Measurements from ENCODE around the gene MAPKAP1. TPM values are rescaled to one million over a fixed set of nuclear protein-coding genes. Genes with fewer than 3 reads are reported as not detected.

MAPKAP1 gene
- polyA plus RNA-seq, 3 donors: 39.9 to 57.5 (median 44.1) TPM

DNA sequence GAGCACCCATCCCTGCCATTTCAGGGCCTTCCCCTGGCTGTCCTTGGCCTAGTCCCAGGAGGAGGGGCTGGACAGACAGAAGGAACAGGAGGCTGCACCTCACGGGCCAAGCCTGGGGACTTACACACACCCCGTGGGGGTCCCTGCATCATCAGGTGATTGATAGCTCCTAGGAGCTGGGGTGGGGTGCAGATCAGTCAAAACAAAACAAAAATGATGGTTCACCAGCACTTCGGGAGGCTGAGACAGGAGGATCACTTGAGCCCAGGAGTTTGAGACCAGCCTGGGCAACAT, 276.0 kb downstream of the MAPKAP1 start:
- Histone ChIP-seq H3K27me3 (ENCODE audit: control insufficient read depth in 2 of 2, insufficient read depth in 2 of 2, low read length in 2 of 2) (no peaks in the 10 kb centered on the region), H3K9me3 (replicated peaks in 1 of 2; ENCODE audit: control insufficient read depth in 1 of 2, insufficient read depth in 1 of 2, low read length in 2 of 2) (no peaks in the 10 kb centered on the region), H3K9ac (ENCODE audit: insufficient read depth, low read length, poor library complexity, severe bottlenecking) (no peak overlapping the region), H3K4me1 (ENCODE audit: control insufficient read depth in 1 of 2, insufficient read depth in 2 of 2, low read length in 2 of 2) (no peaks in the 10 kb centered on the region), H3K79me2 (ENCODE audit: insufficient read depth, low read length) (no peaks in the 10 kb centered on the region), H3K36me3 (replicated peaks in 1 of 2; ENCODE audit: control insufficient read depth in 1 of 2, insufficient read depth in 2 of 2, low read length in 2 of 2) (no peaks in the 10 kb centered on the region), H3K4me2 (replicated peaks; ENCODE audit: extremely low read depth, low read length, poor library complexity, severe bottlenecking) (no peak overlapping the region), H3K27ac (ENCODE audit: low read depth in 1 of 2, low read length in 2 of 2) (no peak overlapping the region), H4K20me1 (ENCODE audit: insufficient read depth, low read length) (no peaks in the 10 kb centered on the region), H2AFZ (ENCODE audit: insufficient read depth, low read depth, low read length, poor library complexity, severe bottlenecking) (no peak overlapping the region), H3K4me3 (replicated peaks in 1 of 3; ENCODE audit: low read depth in 2 of 3, low read length in 3 of 3) (no peak overlapping the region)
- intact Hi-C loops (cut with micrococcal nuclease): no loop called here
- no peaks in the 10 kb centered on the region for H3K9me3 Mint-ChIP-seq
- no peaks in the 10 kb centered on the region for H3K4me1 Mint-ChIP-seq
- 79% methylated on average over 3 of the region's 3 CpGs for WGBS (ENCODE audit: insufficient coverage)
- H3K27me3 Mint-ChIP-seq (ENCODE audit: low read depth in 3 of 3): peaks cover 2 to 6% (median 3%) of the 10 kb centered on the region in 3 donors
- no peak for DNase-seq
- TF ChIP-seq CTCF (IDR thresholded peaks at IDR 0.05): no peak
- no peak overlapping the region for H3K4me3 Mint-ChIP-seq
- H3K27ac Mint-ChIP-seq: no peak overlapping the region
- no peaks in the 10 kb centered on the region for H3K36me3 Mint-ChIP-seq

DNA sequence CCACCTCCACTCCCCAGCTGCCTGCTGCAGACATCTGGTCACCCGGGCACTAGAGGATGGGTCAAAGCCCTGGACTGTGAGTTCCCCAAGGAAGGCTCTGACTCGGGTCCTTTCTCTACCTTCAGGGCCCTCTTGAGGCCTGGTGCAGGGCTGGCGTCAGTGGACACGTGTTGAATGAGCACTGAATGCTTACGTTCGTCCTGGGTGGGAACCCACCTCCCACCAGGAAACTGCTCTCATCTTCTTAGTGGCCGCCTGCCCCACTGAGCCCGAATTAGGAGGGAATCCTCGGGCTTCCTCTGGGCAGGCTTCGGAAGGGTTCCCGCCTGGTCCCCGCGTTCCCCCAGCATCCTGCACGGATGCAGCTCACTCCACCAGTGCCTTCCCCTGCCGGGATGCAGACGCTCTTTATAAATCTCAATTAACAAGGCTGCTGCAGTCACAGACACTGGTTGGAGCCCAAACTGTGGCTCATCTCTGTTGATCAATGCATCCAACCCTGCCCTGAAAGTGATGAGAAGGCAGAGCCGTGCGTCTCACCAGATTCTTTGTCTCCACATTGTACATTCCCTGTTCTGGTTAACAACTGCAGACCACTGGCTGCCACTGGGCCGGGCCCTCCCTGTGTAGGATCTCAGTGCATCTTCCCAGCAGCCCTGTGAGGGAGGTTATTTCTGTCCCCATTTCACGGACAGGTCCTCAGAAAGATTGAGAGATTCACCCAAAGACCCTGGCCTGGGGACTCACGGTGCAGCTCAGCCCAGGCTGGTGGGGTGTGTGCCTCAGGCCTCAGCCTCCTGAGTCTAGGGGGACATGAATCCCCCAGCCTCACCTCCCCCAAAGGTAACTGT, 276.6 kb downstream of the MAPKAP1 start:
- H3K27ac ChIP-seq (ENCODE audit: low read depth in 1 of 2, low read length in 2 of 2): no peak overlapping the region
- no peak overlapping the region for H3K4me3 Mint-ChIP-seq
- no peak for TF ChIP-seq CTCF (IDR thresholded peaks at IDR 0.05)

More for the DNA sequence above, 276.6 kb downstream of the MAPKAP1 start:
- Mint-ChIP-seq H3K4me1 (no peaks in the 10 kb centered on the region), H3K36me3 (no peaks in the 10 kb centered on the region), H3K27ac (no peak overlapping the region), H3K9me3 (no peaks in the 10 kb centered on the region), H3K27me3 (ENCODE audit: low read depth in 3 of 3) (peaks cover 2 to 6% (median 3%) of the 10 kb centered on the region in 3 donors)
- no peak for DNase-seq
- Histone ChIP-seq H3K9me3 (replicated peaks in 1 of 2; ENCODE audit: control insufficient read depth in 1 of 2, insufficient read depth in 1 of 2, low read length in 2 of 2) (no peaks in the 10 kb centered on the region), H4K20me1 (ENCODE audit: insufficient read depth, low read length) (no peaks in the 10 kb centered on the region), H3K9ac (ENCODE audit: insufficient read depth, low read length, poor library complexity, severe bottlenecking) (no peak overlapping the region), H3K4me1 (ENCODE audit: control insufficient read depth in 1 of 2, insufficient read depth in 2 of 2, low read length in 2 of 2) (no peaks in the 10 kb centered on the region), H2AFZ (ENCODE audit: insufficient read depth, low read depth, low read length, poor library complexity, severe bottlenecking) (no peak overlapping the region), H3K36me3 (replicated peaks in 1 of 2; ENCODE audit: control insufficient read depth in 1 of 2, insufficient read depth in 2 of 2, low read length in 2 of 2) (no peaks in the 10 kb centered on the region), H3K27me3 (ENCODE audit: control insufficient read depth in 2 of 2, insufficient read depth in 2 of 2, low read length in 2 of 2) (no peaks in the 10 kb centered on the region), H3K4me3 (replicated peaks in 1 of 3; ENCODE audit: low read depth in 2 of 3, low read length in 3 of 3) (no peak overlapping the region), H3K4me2 (replicated peaks; ENCODE audit: extremely low read depth, low read length, poor library complexity, severe bottlenecking) (no peak overlapping the region), H3K79me2 (ENCODE audit: insufficient read depth, low read length) (no peaks in the 10 kb centered on the region)
- intact Hi-C loops (cut with micrococcal nuclease): no loop called here
- WGBS (ENCODE audit: insufficient coverage): 94% methylated on average over 16 of the region's 21 CpGs
